Fibroblast of lung (primary cell): Measurements from ENCODE around the gene TUBB. TPM values are rescaled to one million over a fixed set of nuclear protein-coding genes. Genes with fewer than 3 reads are reported as not detected.

ENCODE experiments used
- DNase-seq, 2 donors: peaks; one replicate each; pipeline versions ENCODE4 v3.0.0 to v3.0.0-alpha.2; 2010; ENCODE audit warnings: low read depth in 2 of 2
- H2AFZ ChIP-seq: 2 replicates; pipeline ENCODE4 v1.5.1; 2012; ENCODE audit warnings: low read length, control low read depth, inconsistent platforms
- H3K27ac ChIP-seq: 2 replicates; pipeline ENCODE4 v1.5.1; 2011; ENCODE audit warnings: low read length, control low read depth; ENCODE audit not compliant: insufficient read depth
- H3K27me3 ChIP-seq: 2 replicates; pipeline ENCODE4 v1.5.1; 2011; ENCODE audit warnings: mild to moderate bottlenecking, low read length; ENCODE audit not compliant: control insufficient read depth, insufficient read depth
- H3K36me3 ChIP-seq: 2 replicates; pipeline ENCODE4 v1.5.1; 2011; ENCODE audit warnings: low read length; ENCODE audit not compliant: control insufficient read depth, insufficient read depth
- H3K4me1 ChIP-seq: 2 replicates; pipeline ENCODE4 v1.5.1; 2011; ENCODE audit warnings: low read length; ENCODE audit not compliant: control insufficient read depth, insufficient read depth; ENCODE audit errors: extremely low read depth
- H3K4me2 ChIP-seq: 2 replicates; pipeline ENCODE4 v1.5.1; 2011; ENCODE audit warnings: low read length, control low read depth; ENCODE audit not compliant: insufficient read depth; ENCODE audit errors: extremely low read depth
- H3K4me3 ChIP-seq, 4 experiments: fragments of 200-600 bp in 1 of 4; sonication (generic) in 1 of 4; replicated peaks in 1 of 4; 2 replicates each; pipeline ENCODE4 v1.5.1; 2011 to 2016; ENCODE audit warnings: low read length in 4 of 4, low read depth in 3 of 4, mild to moderate bottlenecking in 3 of 4, control low read depth in 2 of 4, inconsistent platforms in 1 of 4, mixed read lengths in 1 of 4; ENCODE audit not compliant: insufficient read depth in 1 of 4; ENCODE audit errors: control extremely low read depth in 1 of 4
- H3K79me2 ChIP-seq: 2 replicates; pipeline ENCODE4 v1.5.1; 2012; ENCODE audit warnings: mild to moderate bottlenecking, low read length, inconsistent platforms; ENCODE audit not compliant: control insufficient read depth, insufficient read depth
- H3K9ac ChIP-seq: 2 replicates; pipeline ENCODE4 v1.5.1; 2011; ENCODE audit warnings: mild to moderate bottlenecking, low read length, control low read depth; ENCODE audit not compliant: insufficient read depth
- H3K9me3 ChIP-seq: 2 replicates; pipeline ENCODE4 v1.5.1; 2012; ENCODE audit warnings: low read depth, low read length; ENCODE audit not compliant: control insufficient read depth, insufficient read depth
- H4K20me1 ChIP-seq: 2 replicates; pipeline ENCODE4 v1.5.1; 2011; ENCODE audit warnings: low read length; ENCODE audit not compliant: control insufficient read depth, insufficient read depth; ENCODE audit errors: extremely low read depth
- EZH2 ChIP-seq: IDR thresholded peaks from 2 replicates; pipeline ENCODE4 v1.5.1; 2012; ENCODE audit warnings: low read length, control low read depth, mild to moderate bottlenecking; ENCODE audit errors: missing control alignments
- polyA plus RNA-seq, 2 donors: library from polyadenylated mRNA; depleted of rRNA in 1 of 2; stranded (reverse) in 1 of 2; unstranded in 1 of 2; fragments of >200 nt; gene quantifications; 2 replicates each; pipeline ENCODE4 v1.2.1, GENCODE V29; 2011 to 2012; ENCODE audit warnings: missing spikeins in 1 of 2
- total RNA-seq: library from RNA; depleted of rRNA; stranded (reverse); fragments of >200 nt; gene quantifications from 2 replicates; pipeline ENCODE4 v1.2.1, GENCODE V29; 2014
- TF ChIP-seq, protein P1 (sequence below), 2 donors: IDR thresholded peaks in 1 of 2; conservative IDR thresholded peaks in 1 of 2; 1 replicate in 1 of 2; 2 replicates in 1 of 2; pipeline ENCODE4 v1.5.1; 2011 to 2012; ENCODE audit warnings: low read length in 2 of 2, control low read depth in 1 of 2, inconsistent platforms in 1 of 2, low read depth in 1 of 2, mild to moderate bottlenecking in 1 of 2

TUBB gene
- total and polyA plus RNA-seq, 2 donors (not counting 1 experiment from before 2014, with no cell fraction given) = 551 to 1,493 TPM

DNA sequence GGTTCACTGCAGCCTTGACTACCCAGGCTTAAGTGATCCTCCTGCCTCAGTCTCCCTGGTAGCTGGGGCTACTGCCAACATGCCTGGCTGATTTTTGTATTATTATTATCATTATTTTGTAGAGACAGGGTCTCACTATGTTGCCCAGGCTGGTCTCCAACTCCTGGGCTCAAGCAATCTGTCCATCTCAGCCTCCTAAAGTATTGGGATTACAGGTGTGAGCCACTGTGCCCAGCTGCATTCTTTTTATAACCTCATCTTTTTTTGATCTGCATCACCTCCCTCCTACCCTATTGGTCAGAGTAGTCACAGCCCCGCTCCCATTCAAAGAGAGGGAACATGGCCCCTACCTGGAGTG lies 47.8 kb downstream of the TUBB start:
- no peak for DNase-seq
- Histone ChIP-seq H3K36me3 (no peaks in the 10 kb centered on the region), H3K9me3 (no peaks in the 10 kb centered on the region), H3K79me2 (no peaks in the 10 kb centered on the region), H2AFZ (no peak overlapping the region), H3K4me3 (no peak overlapping the region), H3K9ac (no peak overlapping the region), H3K27ac (no peak overlapping the region), H3K4me2 (no peak overlapping the region), H4K20me1 (no peaks in the 10 kb centered on the region), H3K27me3 (no peaks in the 10 kb centered on the region), H3K4me1 (peaks cover 21% of the 10 kb centered on the region)
- no peak for TF ChIP-seq EZH2
- TF ChIP-seq, protein P1, sequence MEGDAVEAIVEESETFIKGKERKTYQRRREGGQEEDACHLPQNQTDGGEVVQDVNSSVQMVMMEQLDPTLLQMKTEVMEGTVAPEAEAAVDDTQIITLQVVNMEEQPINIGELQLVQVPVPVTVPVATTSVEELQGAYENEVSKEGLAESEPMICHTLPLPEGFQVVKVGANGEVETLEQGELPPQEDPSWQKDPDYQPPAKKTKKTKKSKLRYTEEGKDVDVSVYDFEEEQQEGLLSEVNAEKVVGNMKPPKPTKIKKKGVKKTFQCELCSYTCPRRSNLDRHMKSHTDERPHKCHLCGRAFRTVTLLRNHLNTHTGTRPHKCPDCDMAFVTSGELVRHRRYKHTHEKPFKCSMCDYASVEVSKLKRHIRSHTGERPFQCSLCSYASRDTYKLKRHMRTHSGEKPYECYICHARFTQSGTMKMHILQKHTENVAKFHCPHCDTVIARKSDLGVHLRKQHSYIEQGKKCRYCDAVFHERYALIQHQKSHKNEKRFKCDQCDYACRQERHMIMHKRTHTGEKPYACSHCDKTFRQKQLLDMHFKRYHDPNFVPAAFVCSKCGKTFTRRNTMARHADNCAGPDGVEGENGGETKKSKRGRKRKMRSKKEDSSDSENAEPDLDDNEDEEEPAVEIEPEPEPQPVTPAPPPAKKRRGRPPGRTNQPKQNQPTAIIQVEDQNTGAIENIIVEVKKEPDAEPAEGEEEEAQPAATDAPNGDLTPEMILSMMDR (conservative IDR thresholded peaks at IDR 0.05 in 1 of 2, IDR thresholded peaks at IDR 0.05 in 1 of 2; ENCODE audit: low read depth in 1 of 2, low read length in 2 of 2) = no peak

GRCh38 chr6:30768634-30769087 lies 48.5 kb downstream of the TUBB start:
- peak overlapping the region; percentile 93 for H3K27ac ChIP-seq
- no peak for TF ChIP-seq EZH2
- TF ChIP-seq, protein P1 (conservative IDR thresholded peaks at IDR 0.05 in 1 of 2, IDR thresholded peaks at IDR 0.05 in 1 of 2; ENCODE audit: low read depth in 1 of 2, low read length in 2 of 2) = no peak
- no peak overlapping the region for H2AFZ ChIP-seq
- no peak overlapping the region for H3K4me3 ChIP-seq
- H3K9ac ChIP-seq = peak overlapping the region; percentile 16
- no peaks in the 10 kb centered on the region for H4K20me1 ChIP-seq
- no peaks in the 10 kb centered on the region for H3K36me3 ChIP-seq
- H3K9me3 ChIP-seq = no peaks in the 10 kb centered on the region
- no peaks in the 10 kb centered on the region for H3K79me2 ChIP-seq
- no peaks in the 10 kb centered on the region for H3K27me3 ChIP-seq
- peaks cover 18% of the 10 kb centered on the region for H3K4me1 ChIP-seq
- DNase-seq = peak in 1 of 2 donors; percentile 47
- H3K4me2 ChIP-seq = no peak overlapping the region

DNA sequence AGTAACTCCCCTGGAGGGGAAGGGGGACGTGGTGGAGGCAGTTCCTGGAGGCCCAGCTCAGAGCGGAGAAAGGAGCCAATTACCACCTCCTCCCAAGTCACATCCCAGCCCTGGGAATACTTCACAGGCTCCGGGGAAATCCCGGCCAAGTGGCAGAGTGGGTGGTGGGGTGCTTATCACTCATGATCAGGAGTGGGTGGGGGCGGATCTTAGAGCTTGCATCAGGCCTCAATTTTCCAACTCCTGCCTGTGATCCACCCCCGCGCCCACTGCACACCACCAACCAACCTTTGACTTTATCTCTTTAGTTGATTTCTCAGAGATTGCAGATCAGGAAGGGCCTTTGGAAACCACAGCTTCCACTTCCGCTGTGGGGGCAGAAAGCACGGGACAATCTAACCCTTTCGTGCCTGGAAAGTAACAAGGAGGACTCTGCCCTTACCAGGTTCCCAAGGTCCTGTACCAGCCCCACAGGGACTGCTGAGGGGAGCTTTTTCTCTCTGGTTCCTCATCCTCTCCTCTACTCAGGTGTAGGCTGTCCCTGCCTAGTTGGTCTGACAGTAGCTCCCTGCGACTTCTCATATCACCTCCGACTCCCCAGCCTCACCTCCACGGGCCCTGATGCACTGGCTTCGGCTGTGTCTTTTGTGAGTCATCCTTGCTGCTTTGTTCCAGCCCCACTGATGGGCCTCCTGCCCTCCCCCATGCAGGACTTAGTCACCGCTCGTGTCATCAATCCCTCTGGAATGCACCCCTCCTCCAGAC lies 49.1 kb downstream of the TUBB start:
- Histone ChIP-seq H3K9ac (peak overlapping the region; percentile 35), H2AFZ (no peak overlapping the region), H3K4me3 (peak overlapping the region in 2 of 4 experiments; percentile 1 to 11), H3K9me3 (no peaks in the 10 kb centered on the region), H3K4me1 (peaks cover 16% of the 10 kb centered on the region), H4K20me1 (no peaks in the 10 kb centered on the region), H3K4me2 (peak overlapping the region; percentile 49), H3K36me3 (no peaks in the 10 kb centered on the region), H3K27me3 (no peaks in the 10 kb centered on the region), H3K79me2 (no peaks in the 10 kb centered on the region), H3K27ac (peak overlapping the region; percentile 93)
- peak; percentile 91 to 98 for DNase-seq
- TF ChIP-seq, protein P1 (conservative IDR thresholded peaks at IDR 0.05 in 1 of 2, IDR thresholded peaks at IDR 0.05 in 1 of 2; ENCODE audit: low read depth in 1 of 2, low read length in 2 of 2) = no peak
- no peak for TF ChIP-seq EZH2
